ENCODE data around the gene HS6ST2. TPM values are rescaled to one million over a fixed set of nuclear protein-coding genes. Genes with fewer than 3 reads are reported as not detected.

HS6ST2 gene
- total RNA-seq, 1 experiment from 2014 or later: 13.4 TPM

GRCh38 chrX:132594999-132595398 is 363.4 kb downstream of the HS6ST2 start:
- Histone ChIP-seq H3K4me1 (replicated peaks; ENCODE audit: insufficient read depth) (no peaks in the 10 kb centered on the region), H3K4me2 (no peak overlapping the region), H3K9me3 (ENCODE audit: insufficient read depth, low read depth) (no peaks in the 10 kb centered on the region), H3K27ac (no peak overlapping the region), H3K27me3 (ENCODE audit: insufficient read depth, low read depth) (no peaks in the 10 kb centered on the region), H4K20me1 (ENCODE audit: insufficient read depth) (no peaks in the 10 kb centered on the region), H3K79me2 (ENCODE audit: low read depth) (no peaks in the 10 kb centered on the region), H3K9me2 (ENCODE audit: insufficient read depth) (no peaks in the 10 kb centered on the region), H3K4me3 (no peak overlapping the region), H2AFZ (no peak overlapping the region), H3F3A (ENCODE audit: insufficient read depth, low read depth) (no peaks in the 10 kb centered on the region), H3K36me3 (ENCODE audit: low read depth) (no peaks in the 10 kb centered on the region)
- TF ChIP-seq CTCF (conservative IDR thresholded peaks at IDR 0.05) (no peak), EZH2 (IDR thresholded peaks at IDR 0.05; ENCODE audit: low read depth) (no peak)
- ChIA-PET POLR2A (ENCODE audit: unreplicated experiment) (no interaction called here), CTCF (no interaction called here)
- no peak for DNase-seq
- intact Hi-C loops (cut with micrococcal nuclease; ENCODE audit: unreplicated experiment): no loop called here
- BruUV-seq (replicated peaks): no TSS peak

GRCh38 chrX:132594129-132594528 is 364.3 kb downstream of the HS6ST2 start:
- no peaks in the 10 kb centered on the region for H3K9me3 ChIP-seq (ENCODE audit: insufficient read depth, low read depth)
- H3K4me1 ChIP-seq (replicated peaks; ENCODE audit: insufficient read depth): no peaks in the 10 kb centered on the region
- BruUV-seq (replicated peaks): no TSS peak
- H3K4me3 ChIP-seq: no peak overlapping the region
- intact Hi-C loops (cut with micrococcal nuclease; ENCODE audit: unreplicated experiment): no loop called here
- CTCF ChIA-PET: no interaction called here
- DNase-seq: no peak
- no peaks in the 10 kb centered on the region for H3K79me2 ChIP-seq (ENCODE audit: low read depth)
- TF ChIP-seq CTCF (conservative IDR thresholded peaks at IDR 0.05) (no peak), EZH2 (IDR thresholded peaks at IDR 0.05; ENCODE audit: low read depth) (no peak)
- no peak overlapping the region for H3K4me2 ChIP-seq
- H3K36me3 ChIP-seq (ENCODE audit: low read depth): no peaks in the 10 kb centered on the region
- H3K9me2 ChIP-seq (ENCODE audit: insufficient read depth): no peaks in the 10 kb centered on the region
- H2AFZ ChIP-seq: no peak overlapping the region
- no peaks in the 10 kb centered on the region for H3K27me3 ChIP-seq (ENCODE audit: insufficient read depth, low read depth)
- H4K20me1 ChIP-seq (ENCODE audit: insufficient read depth): no peaks in the 10 kb centered on the region
- H3K27ac ChIP-seq: no peak overlapping the region
- POLR2A ChIA-PET (ENCODE audit: unreplicated experiment): no interaction called here
- no peaks in the 10 kb centered on the region for H3F3A ChIP-seq (ENCODE audit: insufficient read depth, low read depth)

GRCh38 chrX:132592880-132593279 is 365.5 kb downstream of the HS6ST2 start:
- TF ChIP-seq CTCF (conservative IDR thresholded peaks at IDR 0.05): peak; percentile 64
- no peak for TF ChIP-seq EZH2 (IDR thresholded peaks at IDR 0.05; ENCODE audit: low read depth)
- no peak overlapping the region for H3K4me2 ChIP-seq

More at GRCh38 chrX:132592880-132593279, 365.5 kb downstream of the HS6ST2 start:
- H3K4me3 ChIP-seq: no peak overlapping the region
- no peaks in the 10 kb centered on the region for H3K36me3 ChIP-seq (ENCODE audit: low read depth)
- H3K9me2 ChIP-seq (ENCODE audit: insufficient read depth): no peaks in the 10 kb centered on the region
- intact Hi-C loops (cut with micrococcal nuclease; ENCODE audit: unreplicated experiment): no loop called here
- no peaks in the 10 kb centered on the region for H3K27me3 ChIP-seq (ENCODE audit: insufficient read depth, low read depth)
- no peaks in the 10 kb centered on the region for H3K4me1 ChIP-seq (replicated peaks; ENCODE audit: insufficient read depth)
- H3K9me3 ChIP-seq (ENCODE audit: insufficient read depth, low read depth): no peaks in the 10 kb centered on the region
- no peak overlapping the region for H2AFZ ChIP-seq
- H3K27ac ChIP-seq: no peak overlapping the region
- H3K79me2 ChIP-seq (ENCODE audit: low read depth): no peaks in the 10 kb centered on the region
- H4K20me1 ChIP-seq (ENCODE audit: insufficient read depth): no peaks in the 10 kb centered on the region
- DNase-seq: no peak
- POLR2A ChIA-PET (ENCODE audit: unreplicated experiment): no interaction called here
- no peaks in the 10 kb centered on the region for H3F3A ChIP-seq (ENCODE audit: insufficient read depth, low read depth)
- CTCF ChIA-PET: interaction anchor here (0.5 to 1.4 kb wide), 4 partner anchors 102 to 738 kb away, joined by 3 to 4 read pairs (median 3); no protein-coding TSS in a partner anchor
- no TSS peak for BruUV-seq (replicated peaks)

Data from PC-9 (cell line).